Liver (tissue), 9 donors: ENCODE measurements around the gene GREM2. TPM values are rescaled to one million over a fixed set of nuclear protein-coding genes. Genes with fewer than 3 reads are reported as not detected.

Source experiments
- DNase-seq: peaks from one replicate; pipeline ENCODE4 v3.0.0-alpha.2; 2017; ENCODE audit warnings: low spot score
- H3K27ac ChIP-seq, 2 donors: one replicate each; pipeline ENCODE4 v1.7.0; 2013; ENCODE audit warnings: inconsistent platforms in 2 of 2, low read length in 2 of 2, control low read depth in 1 of 2, low read depth in 1 of 2, mild to moderate bottlenecking in 1 of 2
- H3K27me3 ChIP-seq, 4 donors: one replicate each; pipeline versions ENCODE4 v1.6.1 to v1.7.0; 2013; ENCODE audit warnings: low read length in 3 of 4, inconsistent platforms in 1 of 4, mild to moderate bottlenecking in 1 of 4, moderate library complexity in 1 of 4; ENCODE audit not compliant: control insufficient read depth in 4 of 4, insufficient read depth in 4 of 4
- H3K36me3 ChIP-seq, 4 donors: one replicate each; pipeline versions ENCODE4 v1.6.1 to v1.7.0; 2013; ENCODE audit warnings: low read length in 3 of 4, mild to moderate bottlenecking in 3 of 4, low read depth in 1 of 4, moderate library complexity in 1 of 4; ENCODE audit not compliant: control insufficient read depth in 4 of 4, insufficient read depth in 3 of 4
- H3K4me1 ChIP-seq, 4 donors: one replicate each; pipeline versions ENCODE4 v1.6.1 to v1.7.0; 2013; ENCODE audit warnings: low read length in 3 of 4, mild to moderate bottlenecking in 3 of 4, moderate library complexity in 1 of 4; ENCODE audit not compliant: control insufficient read depth in 4 of 4, insufficient read depth in 4 of 4
- H3K4me3 ChIP-seq, 3 donors: one replicate each; pipeline versions ENCODE4 v1.6.1 to v1.7.0; 2013; ENCODE audit warnings: low read length in 3 of 3, control low read depth in 1 of 3, low read depth in 1 of 3, mild to moderate bottlenecking in 1 of 3
- H3K9ac ChIP-seq, 2 donors: one replicate each; pipeline ENCODE4 v1.7.0; 2013; ENCODE audit warnings: low read length in 2 of 2, mild to moderate bottlenecking in 2 of 2, moderate library complexity in 2 of 2, control low read depth in 1 of 2, low read depth in 1 of 2
- H3K9me3 ChIP-seq, 4 donors: one replicate each; pipeline versions ENCODE4 v1.6.1 to v1.7.0; 2013; ENCODE audit warnings: low read length in 3 of 4; ENCODE audit not compliant: control insufficient read depth in 4 of 4
- FOXA2 ChIP-seq: IDR thresholded peaks from 2 replicates; pipeline ENCODE4 v1.6.1; 2016; ENCODE audit warnings: antibody characterized with exemption
- HNF4A ChIP-seq, 2 donors: conservative IDR thresholded peaks; 2 replicates each; pipeline ENCODE4 v1.6.1; 2016; ENCODE audit warnings: antibody characterized with exemption in 2 of 2, mild to moderate bottlenecking in 2 of 2
- JUND ChIP-seq, 2 donors: IDR thresholded peaks; 2 replicates each; pipeline ENCODE4 v1.6.1; 2016; ENCODE audit warnings: antibody characterized with exemption in 2 of 2
- RXRA ChIP-seq, 2 donors: IDR thresholded peaks; 2 replicates each; pipeline ENCODE4 v1.6.1; 2017 to 2018; ENCODE audit warnings: antibody characterized with exemption in 2 of 2, mild to moderate bottlenecking in 1 of 2
- SP1 ChIP-seq: IDR thresholded peaks from 2 replicates; pipeline ENCODE4 v1.6.1; 2018; ENCODE audit warnings: antibody characterized with exemption, mild to moderate bottlenecking
- TAF1 ChIP-seq: conservative IDR thresholded peaks from 2 replicates; pipeline ENCODE4 v1.6.1; 2016; ENCODE audit warnings: antibody characterized with exemption, mild to moderate bottlenecking
- YY1 ChIP-seq: IDR thresholded peaks from 2 replicates; pipeline ENCODE4 v1.6.1; 2016; ENCODE audit warnings: antibody characterized with exemption, mild to moderate bottlenecking
- WGBS: extraction: QIAGEN DNeasy Blood & Tissue Kit; methylation state at CpG from one replicate; pipeline ENCODE4 v1.1.7; 2013; 5-methylcytosine and 5-hydroxymethylcytosine counted together
- polyA plus RNA-seq, 2 donors: library from polyadenylated mRNA; stranded (reverse) in 1 of 2; unstranded in 1 of 2; fragments of 200-250 nt in 1 of 2; fragments of >200 nt in 1 of 2; fragmentation: Nextera tagmentation in 1 of 2; extraction: Ambion mirVana in 1 of 2; gene quantifications; one replicate each; pipeline versions ENCODE4 v1.2.1 to v1.2.3, GENCODE V29; 2013 to 2015
- total RNA-seq, 2 donors: library from RNA; depleted of rRNA; stranded (reverse); fragments of >200 nt; gene quantifications; one replicate each; pipeline ENCODE4 v1.2.3, GENCODE V29; 2014
- TF ChIP-seq, protein P1 (sequence below): IDR thresholded peaks from 2 replicates; pipeline ENCODE4 v1.6.1; 2016; ENCODE audit warnings: antibody characterized with exemption, mild to moderate bottlenecking
- TF ChIP-seq, protein P2 (sequence below): IDR thresholded peaks from 2 replicates; pipeline ENCODE4 v1.6.1; 2016; ENCODE audit warnings: antibody characterized with exemption
- TF ChIP-seq, protein P3 (sequence below): fragments of 150-350 bp; IDR thresholded peaks from 2 replicates; pipeline ENCODE4 v1.5.1; 2017; ENCODE audit warnings: improper control_type of control experiment, low read depth, low read length; ENCODE audit not compliant: missing input control
- donor health status: healthy.
- donor health status: healthy.
- donor health status: healthy.
- donor health status: healthy.
- donor health status: healthy.

GREM2 gene
- total and polyA plus RNA-seq, 4 donors = 0.19 to 19.5 (median 4.3) TPM

DNA sequence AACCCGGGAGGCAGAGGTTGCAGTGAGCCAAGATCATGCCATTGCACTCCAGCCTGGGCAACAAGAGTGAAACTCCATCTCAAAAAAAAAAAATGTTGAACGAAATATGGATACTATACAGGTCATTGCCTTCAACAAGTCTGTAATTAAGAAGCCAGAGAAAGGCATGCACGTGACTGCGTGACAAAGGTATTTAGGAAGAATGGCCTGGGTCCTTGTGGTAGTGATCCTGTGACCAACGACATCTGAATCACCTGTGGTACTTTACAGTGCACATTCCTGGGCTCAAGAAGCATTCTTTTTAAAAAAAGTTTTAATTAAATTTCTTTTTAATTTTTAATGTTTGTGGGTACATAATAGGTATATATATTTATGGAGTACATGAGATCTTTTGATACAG is 115.0 kb downstream of the GREM2 start (continued):
- TF ChIP-seq, protein P1, sequence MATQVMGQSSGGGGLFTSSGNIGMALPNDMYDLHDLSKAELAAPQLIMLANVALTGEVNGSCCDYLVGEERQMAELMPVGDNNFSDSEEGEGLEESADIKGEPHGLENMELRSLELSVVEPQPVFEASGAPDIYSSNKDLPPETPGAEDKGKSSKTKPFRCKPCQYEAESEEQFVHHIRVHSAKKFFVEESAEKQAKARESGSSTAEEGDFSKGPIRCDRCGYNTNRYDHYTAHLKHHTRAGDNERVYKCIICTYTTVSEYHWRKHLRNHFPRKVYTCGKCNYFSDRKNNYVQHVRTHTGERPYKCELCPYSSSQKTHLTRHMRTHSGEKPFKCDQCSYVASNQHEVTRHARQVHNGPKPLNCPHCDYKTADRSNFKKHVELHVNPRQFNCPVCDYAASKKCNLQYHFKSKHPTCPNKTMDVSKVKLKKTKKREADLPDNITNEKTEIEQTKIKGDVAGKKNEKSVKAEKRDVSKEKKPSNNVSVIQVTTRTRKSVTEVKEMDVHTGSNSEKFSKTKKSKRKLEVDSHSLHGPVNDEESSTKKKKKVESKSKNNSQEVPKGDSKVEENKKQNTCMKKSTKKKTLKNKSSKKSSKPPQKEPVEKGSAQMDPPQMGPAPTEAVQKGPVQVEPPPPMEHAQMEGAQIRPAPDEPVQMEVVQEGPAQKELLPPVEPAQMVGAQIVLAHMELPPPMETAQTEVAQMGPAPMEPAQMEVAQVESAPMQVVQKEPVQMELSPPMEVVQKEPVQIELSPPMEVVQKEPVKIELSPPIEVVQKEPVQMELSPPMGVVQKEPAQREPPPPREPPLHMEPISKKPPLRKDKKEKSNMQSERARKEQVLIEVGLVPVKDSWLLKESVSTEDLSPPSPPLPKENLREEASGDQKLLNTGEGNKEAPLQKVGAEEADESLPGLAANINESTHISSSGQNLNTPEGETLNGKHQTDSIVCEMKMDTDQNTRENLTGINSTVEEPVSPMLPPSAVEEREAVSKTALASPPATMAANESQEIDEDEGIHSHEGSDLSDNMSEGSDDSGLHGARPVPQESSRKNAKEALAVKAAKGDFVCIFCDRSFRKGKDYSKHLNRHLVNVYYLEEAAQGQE = no peak

DNA sequence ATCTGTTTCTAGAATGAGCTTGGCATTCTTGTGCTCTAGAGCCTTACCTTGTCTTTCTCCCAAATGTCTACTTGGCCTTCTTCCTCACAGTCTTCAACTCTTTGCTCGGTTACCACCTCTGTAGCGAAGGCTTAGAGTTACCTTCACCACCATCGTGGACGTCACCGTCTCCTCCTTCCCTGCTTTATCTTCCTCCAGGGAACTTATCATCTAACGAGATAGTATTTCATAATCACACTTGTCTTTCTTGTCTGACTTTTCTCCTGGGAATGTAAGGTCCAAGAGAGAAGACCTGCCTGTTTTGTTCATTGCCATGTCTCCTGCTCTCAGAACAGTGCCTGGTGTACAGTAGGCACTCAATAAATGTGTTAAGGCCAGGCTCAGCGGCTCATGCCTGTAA is 115.6 kb downstream of the GREM2 start:
- Histone ChIP-seq H3K9ac (no peak overlapping the region), H3K36me3 (peaks cover 0 to 9% (median 4%) of the 10 kb centered on the region in 4 donors), H3K27ac (no peak overlapping the region), H3K4me3 (no peak overlapping the region), H3K27me3 (no peaks in the 10 kb centered on the region), H3K9me3 (no peaks in the 10 kb centered on the region), H3K4me1 (no peaks in the 10 kb centered on the region)
- TF ChIP-seq FOXA2 = no peak
- TF ChIP-seq, protein P2, sequence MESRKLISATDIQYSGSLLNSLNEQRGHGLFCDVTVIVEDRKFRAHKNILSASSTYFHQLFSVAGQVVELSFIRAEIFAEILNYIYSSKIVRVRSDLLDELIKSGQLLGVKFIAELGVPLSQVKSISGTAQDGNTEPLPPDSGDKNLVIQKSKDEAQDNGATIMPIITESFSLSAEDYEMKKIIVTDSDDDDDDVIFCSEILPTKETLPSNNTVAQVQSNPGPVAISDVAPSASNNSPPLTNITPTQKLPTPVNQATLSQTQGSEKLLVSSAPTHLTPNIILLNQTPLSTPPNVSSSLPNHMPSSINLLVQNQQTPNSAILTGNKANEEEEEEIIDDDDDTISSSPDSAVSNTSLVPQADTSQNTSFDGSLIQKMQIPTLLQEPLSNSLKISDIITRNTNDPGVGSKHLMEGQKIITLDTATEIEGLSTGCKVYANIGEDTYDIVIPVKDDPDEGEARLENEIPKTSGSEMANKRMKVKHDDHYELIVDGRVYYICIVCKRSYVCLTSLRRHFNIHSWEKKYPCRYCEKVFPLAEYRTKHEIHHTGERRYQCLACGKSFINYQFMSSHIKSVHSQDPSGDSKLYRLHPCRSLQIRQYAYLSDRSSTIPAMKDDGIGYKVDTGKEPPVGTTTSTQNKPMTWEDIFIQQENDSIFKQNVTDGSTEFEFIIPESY = no peak
- no peak for TF ChIP-seq HNF4A (conservative IDR thresholded peaks at IDR 0.05)
- no peak for TF ChIP-seq RXRA (IDR thresholded peaks at IDR 0.05)
- TF ChIP-seq TAF1 = no peak
- TF ChIP-seq, protein P3, sequence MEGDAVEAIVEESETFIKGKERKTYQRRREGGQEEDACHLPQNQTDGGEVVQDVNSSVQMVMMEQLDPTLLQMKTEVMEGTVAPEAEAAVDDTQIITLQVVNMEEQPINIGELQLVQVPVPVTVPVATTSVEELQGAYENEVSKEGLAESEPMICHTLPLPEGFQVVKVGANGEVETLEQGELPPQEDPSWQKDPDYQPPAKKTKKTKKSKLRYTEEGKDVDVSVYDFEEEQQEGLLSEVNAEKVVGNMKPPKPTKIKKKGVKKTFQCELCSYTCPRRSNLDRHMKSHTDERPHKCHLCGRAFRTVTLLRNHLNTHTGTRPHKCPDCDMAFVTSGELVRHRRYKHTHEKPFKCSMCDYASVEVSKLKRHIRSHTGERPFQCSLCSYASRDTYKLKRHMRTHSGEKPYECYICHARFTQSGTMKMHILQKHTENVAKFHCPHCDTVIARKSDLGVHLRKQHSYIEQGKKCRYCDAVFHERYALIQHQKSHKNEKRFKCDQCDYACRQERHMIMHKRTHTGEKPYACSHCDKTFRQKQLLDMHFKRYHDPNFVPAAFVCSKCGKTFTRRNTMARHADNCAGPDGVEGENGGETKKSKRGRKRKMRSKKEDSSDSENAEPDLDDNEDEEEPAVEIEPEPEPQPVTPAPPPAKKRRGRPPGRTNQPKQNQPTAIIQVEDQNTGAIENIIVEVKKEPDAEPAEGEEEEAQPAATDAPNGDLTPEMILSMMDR = no peak
- TF ChIP-seq JUND (IDR thresholded peaks at IDR 0.05) = no peak
- DNase-seq = no peak
- WGBS = 92% methylated on average over 7 of the region's 7 CpGs

DNA sequence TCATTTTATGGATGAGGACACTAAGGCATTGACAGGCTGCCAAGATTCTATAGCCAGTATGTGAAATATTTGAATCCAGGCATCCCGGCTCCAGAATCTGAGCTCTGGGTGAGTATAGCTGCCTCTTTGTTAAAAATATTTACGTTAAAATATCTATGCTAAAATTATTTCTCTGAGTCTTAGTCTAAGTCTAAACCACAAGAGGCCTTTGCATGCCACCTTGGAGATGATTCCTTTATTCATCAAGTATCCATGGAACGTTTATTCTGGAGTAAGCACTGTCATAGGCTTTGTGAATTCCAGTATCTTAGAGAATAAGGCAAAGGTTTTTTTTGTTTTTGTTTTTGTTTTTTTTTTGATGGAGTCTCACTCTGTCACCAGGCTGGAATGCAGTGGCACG is 116.4 kb downstream of the GREM2 start:
- Histone ChIP-seq H3K9me3 (no peaks in the 10 kb centered on the region), H3K4me1 (no peaks in the 10 kb centered on the region), H3K27me3 (no peaks in the 10 kb centered on the region), H3K27ac (no peak overlapping the region), H3K9ac (no peak overlapping the region), H3K36me3 (peaks cover 0 to 9% (median 4%) of the 10 kb centered on the region in 4 donors), H3K4me3 (no peak overlapping the region)
- no peak for DNase-seq
- 93% methylated on average over 4 of the region's 4 CpGs for WGBS
- TF ChIP-seq RXRA (IDR thresholded peaks at IDR 0.05) = no peak
- no peak for TF ChIP-seq HNF4A (conservative IDR thresholded peaks at IDR 0.05)
- TF ChIP-seq TAF1 = no peak
- TF ChIP-seq, protein P2 = no peak
- TF ChIP-seq YY1 = no peak
- TF ChIP-seq, protein P1 = no peak
- no peak for TF ChIP-seq FOXA2
- no peak for TF ChIP-seq SP1
